ENCODE measurements around the gene FILIP1L. TPM values are rescaled to one million over a fixed set of nuclear protein-coding genes. Genes with fewer than 3 reads are reported as not detected.

FILIP1L gene
- total and polyA plus RNA-seq, 2 of the 8 experiments (the other 6 are each of a cell fraction or from before 2014, with no cell fraction given) = 0.06 to 0.09 TPM

DNA sequence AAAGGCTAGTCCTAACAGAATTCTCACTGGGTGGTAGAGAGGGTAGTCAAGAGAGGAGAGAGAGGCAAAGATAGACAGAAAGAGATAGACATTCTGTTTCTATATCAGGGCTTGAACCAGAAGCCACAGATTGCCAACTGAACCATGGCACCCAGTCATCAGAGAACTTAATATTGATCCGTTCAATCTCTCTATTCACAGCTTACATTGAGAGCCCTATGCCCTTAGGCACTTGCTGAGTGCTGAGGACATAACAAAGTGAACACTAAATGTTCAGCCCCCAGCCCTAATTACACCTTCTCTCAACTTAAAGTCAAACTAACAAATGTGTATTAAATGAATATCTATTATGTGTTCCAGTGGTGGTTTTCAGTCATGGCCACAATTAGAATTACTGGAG, 124.1 kb downstream of the FILIP1L start:
- Histone ChIP-seq H2AFZ (ENCODE audit: low read length) (no peak overlapping the region), H3K27me3 (replicated peaks in 1 of 4; ENCODE audit: control insufficient read depth in 3 of 4, extremely low read depth in 1 of 4, insufficient read depth in 3 of 4, low read length in 3 of 4) (no peaks in the 10 kb centered on the region), H2AK5ac (ENCODE audit: low read depth, low read length) (no peak overlapping the region), H3K27ac (ENCODE audit: low read depth, low read length) (no peak overlapping the region), H4K8ac (ENCODE audit: extremely low read depth, insufficient read depth, low read length) (no peak overlapping the region), H3K4me1 (replicated peaks in 1 of 4; ENCODE audit: control insufficient read depth in 3 of 4, insufficient read depth in 4 of 4, low read length in 3 of 4) (peaks cover 0 to 2% (median 0%) of the 10 kb centered on the region in 4 experiments; a peak in 1 of 7 replicates), H3K4ac (replicated peaks; ENCODE audit: insufficient read length, low read depth, low read length) (no peak overlapping the region), H4K20me1 (replicated peaks in 1 of 2; ENCODE audit: control insufficient read depth in 1 of 2, insufficient read depth in 2 of 2, low read length in 2 of 2) (no peaks in the 10 kb centered on the region), H3K4me3 (ENCODE audit: extremely low read depth in 1 of 4, insufficient read depth in 2 of 4, low read depth in 3 of 4, low read length in 4 of 4) (no peak overlapping the region), H3K14ac (ENCODE audit: insufficient read length) (no peak overlapping the region), H3K79me2 (ENCODE audit: control insufficient read depth in 1 of 2, insufficient read depth in 2 of 2, low read length in 2 of 2) (peaks cover 0 to 5% of the 10 kb centered on the region in 2 experiments; a peak in 1 of 4 replicates), H2BK12ac (ENCODE audit: low read depth, low read length) (no peak overlapping the region), H3K9ac (replicated peaks in 1 of 4; ENCODE audit: extremely low read depth in 1 of 4, low read depth in 3 of 4, low read length in 3 of 4) (no peak overlapping the region), H2BK20ac (ENCODE audit: low read length) (no peak overlapping the region), H4K5ac (ENCODE audit: insufficient read length, low read depth, low read length) (no peak overlapping the region), H2BK15ac (ENCODE audit: low read length) (no peak overlapping the region), H3K18ac (ENCODE audit: extremely low read depth, low read length) (no peak overlapping the region), H2BK5ac (ENCODE audit: low read depth, low read length) (no peak overlapping the region), H2BK120ac (replicated peaks; ENCODE audit: low read depth, low read length) (no peak overlapping the region), H3K36me3 (ENCODE audit: control insufficient read depth in 2 of 4, insufficient read depth in 4 of 4, low read length in 3 of 4) (no peaks in the 10 kb centered on the region), H3K23ac (ENCODE audit: insufficient read length) (no peak overlapping the region), H4K91ac (replicated peaks; ENCODE audit: insufficient read length, low read length) (no peak overlapping the region), H3K23me2 (ENCODE audit: low read depth, low read length) (no peaks in the 10 kb centered on the region), H3K9me3 (ENCODE audit: insufficient read depth in 2 of 2, low read depth in 1 of 2, low read length in 1 of 2) (peaks cover 0 to under 1% of the 10 kb centered on the region in 2 experiments; a peak in 1 of 4 replicates), H3K4me2 (ENCODE audit: insufficient read depth in 1 of 2, low read depth in 2 of 2, low read length in 2 of 2) (no peak overlapping the region), H3K56ac (replicated peaks; ENCODE audit: insufficient read length, low read depth, low read length) (no peak overlapping the region), H3K79me1 (ENCODE audit: low read depth, low read length) (no peaks in the 10 kb centered on the region)
- DNase-seq (ENCODE audit: low read depth in 1 of 2, low spot score in 2 of 2) = no peak
- no peak for FAIRE-seq
- ChIA-PET POLR2A (ENCODE audit: partially characterized antibody) (interaction anchor here (1.1 kb wide), 1 partner anchor 11 kb away, joined by 3 read pairs; no protein-coding TSS in a partner anchor), CTCF (ENCODE audit: partially characterized antibody) (no interaction called here)
- 87% methylated on average over 1 of the region's 1 CpG; no CpG with 5 or more reads in 1 of the 2 experiments for WGBS, 2 experiments (ENCODE audit: extremely low coverage in 1 of 2, insufficient coverage in 1 of 2, insufficient read length in 1 of 2, insufficient replicate concordance in 2 of 2, low coverage in 1 of 2, low lambda C conversion rate in 2 of 2, missing lambda C conversion rate in 1 of 2)
- TF ChIP-seq HDAC2 (IDR thresholded peaks at IDR 0.05; ENCODE audit: borderline replicate concordance in 1 of 2, low read depth in 2 of 2, low read length in 2 of 2) = no peak
- no peak for TF ChIP-seq GTF2F1 (IDR thresholded peaks at IDR 0.05; ENCODE audit: borderline replicate concordance, low read depth, low read length)
- TF ChIP-seq, protein P1, sequence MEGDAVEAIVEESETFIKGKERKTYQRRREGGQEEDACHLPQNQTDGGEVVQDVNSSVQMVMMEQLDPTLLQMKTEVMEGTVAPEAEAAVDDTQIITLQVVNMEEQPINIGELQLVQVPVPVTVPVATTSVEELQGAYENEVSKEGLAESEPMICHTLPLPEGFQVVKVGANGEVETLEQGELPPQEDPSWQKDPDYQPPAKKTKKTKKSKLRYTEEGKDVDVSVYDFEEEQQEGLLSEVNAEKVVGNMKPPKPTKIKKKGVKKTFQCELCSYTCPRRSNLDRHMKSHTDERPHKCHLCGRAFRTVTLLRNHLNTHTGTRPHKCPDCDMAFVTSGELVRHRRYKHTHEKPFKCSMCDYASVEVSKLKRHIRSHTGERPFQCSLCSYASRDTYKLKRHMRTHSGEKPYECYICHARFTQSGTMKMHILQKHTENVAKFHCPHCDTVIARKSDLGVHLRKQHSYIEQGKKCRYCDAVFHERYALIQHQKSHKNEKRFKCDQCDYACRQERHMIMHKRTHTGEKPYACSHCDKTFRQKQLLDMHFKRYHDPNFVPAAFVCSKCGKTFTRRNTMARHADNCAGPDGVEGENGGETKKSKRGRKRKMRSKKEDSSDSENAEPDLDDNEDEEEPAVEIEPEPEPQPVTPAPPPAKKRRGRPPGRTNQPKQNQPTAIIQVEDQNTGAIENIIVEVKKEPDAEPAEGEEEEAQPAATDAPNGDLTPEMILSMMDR (IDR thresholded peaks at IDR 0.05; ENCODE audit: control extremely low read depth in 1 of 3, insufficient read depth in 1 of 3, low read depth in 1 of 3, low read length in 3 of 3) = no peak
- TF ChIP-seq TAF1 (IDR thresholded peaks at IDR 0.05; ENCODE audit: low read depth, low read length) = no peak
- TF ChIP-seq TAF7 (optimal IDR thresholded peaks at IDR 0.05; ENCODE audit: borderline replicate concordance, low read depth, low read length) = no peak
- TF ChIP-seq KDM1A (IDR thresholded peaks at IDR 0.05; ENCODE audit: borderline replicate concordance, low read length) = no peak
- TF ChIP-seq, protein P2, sequence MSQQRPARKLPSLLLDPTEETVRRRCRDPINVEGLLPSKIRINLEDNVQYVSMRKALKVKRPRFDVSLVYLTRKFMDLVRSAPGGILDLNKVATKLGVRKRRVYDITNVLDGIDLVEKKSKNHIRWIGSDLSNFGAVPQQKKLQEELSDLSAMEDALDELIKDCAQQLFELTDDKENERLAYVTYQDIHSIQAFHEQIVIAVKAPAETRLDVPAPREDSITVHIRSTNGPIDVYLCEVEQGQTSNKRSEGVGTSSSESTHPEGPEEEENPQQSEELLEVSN (IDR thresholded peaks at IDR 0.05) = no peak
- TF ChIP-seq CBX8 (IDR thresholded peaks at IDR 0.05; ENCODE audit: borderline replicate concordance, low read depth, low read length) = no peak
- no peak for TF ChIP-seq KDM5A (IDR thresholded peaks at IDR 0.05; ENCODE audit: low read length)
- TF ChIP-seq TEAD4 (IDR thresholded peaks at IDR 0.05; ENCODE audit: low read depth, low read length) = no peak

Data from H1 (cell line).